ENCODE data around the gene TMTC4.

DNA sequence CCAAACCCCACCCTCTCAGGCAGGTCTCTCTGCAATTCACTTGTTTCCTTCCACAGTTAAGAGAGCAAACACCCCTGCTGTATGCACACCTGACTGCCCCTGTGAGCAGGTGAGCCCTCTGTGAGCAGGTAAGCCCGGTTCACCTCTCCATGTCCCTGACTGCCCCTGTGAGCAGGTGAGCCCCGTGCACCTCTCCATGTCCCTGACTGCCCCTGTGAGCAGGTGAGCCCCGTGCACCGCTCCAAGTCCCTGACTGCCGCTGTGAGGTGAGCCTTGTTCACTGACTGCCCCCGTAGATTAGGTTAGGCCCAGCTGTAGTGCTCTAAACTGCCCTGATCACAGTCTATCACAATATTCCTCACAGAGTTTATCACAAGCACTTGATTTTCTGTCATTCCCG, 29.2 kb downstream of the TMTC4 start:
- TF ChIP-seq, protein P1, sequence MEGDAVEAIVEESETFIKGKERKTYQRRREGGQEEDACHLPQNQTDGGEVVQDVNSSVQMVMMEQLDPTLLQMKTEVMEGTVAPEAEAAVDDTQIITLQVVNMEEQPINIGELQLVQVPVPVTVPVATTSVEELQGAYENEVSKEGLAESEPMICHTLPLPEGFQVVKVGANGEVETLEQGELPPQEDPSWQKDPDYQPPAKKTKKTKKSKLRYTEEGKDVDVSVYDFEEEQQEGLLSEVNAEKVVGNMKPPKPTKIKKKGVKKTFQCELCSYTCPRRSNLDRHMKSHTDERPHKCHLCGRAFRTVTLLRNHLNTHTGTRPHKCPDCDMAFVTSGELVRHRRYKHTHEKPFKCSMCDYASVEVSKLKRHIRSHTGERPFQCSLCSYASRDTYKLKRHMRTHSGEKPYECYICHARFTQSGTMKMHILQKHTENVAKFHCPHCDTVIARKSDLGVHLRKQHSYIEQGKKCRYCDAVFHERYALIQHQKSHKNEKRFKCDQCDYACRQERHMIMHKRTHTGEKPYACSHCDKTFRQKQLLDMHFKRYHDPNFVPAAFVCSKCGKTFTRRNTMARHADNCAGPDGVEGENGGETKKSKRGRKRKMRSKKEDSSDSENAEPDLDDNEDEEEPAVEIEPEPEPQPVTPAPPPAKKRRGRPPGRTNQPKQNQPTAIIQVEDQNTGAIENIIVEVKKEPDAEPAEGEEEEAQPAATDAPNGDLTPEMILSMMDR (conservative IDR thresholded peaks at IDR 0.05; ENCODE audit: low read depth, low read length) = no peak
- TF ChIP-seq EZH2 (IDR thresholded peaks at IDR 0.05; ENCODE audit: low read length, unreplicated experiment) = no peak

Measured in PC-3 (cell line).